Inflammatory macrophage treated with lipopolysaccharide for 4 hours (primary cell): ENCODE results near the gene ASCL5.
A peak's percentile ranks its signal among the peaks of the same experiment; 100 is the strongest.

Source experiments
- DNase-seq: peaks from one replicate; pipeline ENCODE4 v3.0.0-alpha.2; 2020

ASCL5 gene

DNA sequence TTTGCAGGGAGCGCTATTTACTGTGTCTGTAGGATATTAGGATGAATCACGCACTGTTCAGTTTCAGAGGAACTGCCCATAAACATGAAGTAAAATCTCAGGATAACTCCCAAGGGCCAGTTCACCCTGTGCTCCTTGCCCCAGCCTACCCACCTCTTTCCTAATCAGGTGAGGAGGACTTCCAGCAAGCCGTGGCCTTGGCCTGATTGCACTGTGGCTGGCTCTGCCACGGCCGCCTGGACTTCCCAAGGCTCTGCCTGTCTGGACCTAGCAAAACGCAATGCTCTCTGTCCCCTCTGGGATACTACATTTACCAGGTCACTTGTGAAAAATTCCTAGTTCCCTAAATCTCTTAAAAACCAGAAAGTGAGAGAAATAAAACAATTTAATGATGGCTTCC lies 7.4 kb upstream of the ASCL5 start:
- DNase-seq: no peak

DNA sequence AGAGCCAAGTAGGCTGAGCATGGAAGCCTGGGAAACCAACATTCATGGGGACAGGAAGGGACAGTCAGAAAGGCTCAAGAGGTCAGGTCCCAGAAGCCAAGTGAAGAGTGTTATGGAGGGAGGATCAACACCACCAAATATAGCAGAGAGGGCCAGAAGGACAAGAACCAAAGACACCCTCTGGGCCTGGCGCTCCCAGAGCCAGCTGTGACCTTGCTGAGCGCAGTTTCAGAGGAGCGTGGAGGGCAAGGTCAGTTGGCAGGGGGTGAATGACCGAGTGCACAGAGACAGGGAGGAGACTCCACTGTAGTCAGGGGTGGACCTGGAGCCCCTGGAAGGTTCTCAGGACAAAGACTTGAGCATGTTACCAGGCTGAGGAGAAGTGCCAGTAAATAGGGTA lies 4.4 kb upstream of the ASCL5 start:
- no peak for DNase-seq

DNA sequence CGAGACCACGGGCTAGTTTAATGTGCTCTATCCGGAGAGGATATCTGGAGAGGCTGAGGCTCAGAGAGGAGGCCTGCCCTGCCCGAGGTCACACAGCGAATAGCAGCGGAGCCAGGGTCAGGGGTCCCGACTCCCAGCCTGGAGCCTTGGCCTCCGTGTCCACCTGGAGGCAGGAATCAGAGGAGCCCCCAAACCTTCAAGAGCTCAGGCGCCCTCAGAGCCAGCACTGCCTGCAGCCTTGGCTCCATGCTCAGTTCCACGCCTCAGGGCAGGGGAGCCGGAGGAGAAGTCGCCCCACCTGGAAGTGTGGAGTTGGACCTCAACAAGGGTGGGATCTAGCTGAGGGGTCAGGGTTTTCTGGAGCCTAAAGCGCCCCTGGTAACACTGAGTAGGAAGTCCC lies 2.0 kb upstream of the ASCL5 start:
- no peak for DNase-seq

DNA sequence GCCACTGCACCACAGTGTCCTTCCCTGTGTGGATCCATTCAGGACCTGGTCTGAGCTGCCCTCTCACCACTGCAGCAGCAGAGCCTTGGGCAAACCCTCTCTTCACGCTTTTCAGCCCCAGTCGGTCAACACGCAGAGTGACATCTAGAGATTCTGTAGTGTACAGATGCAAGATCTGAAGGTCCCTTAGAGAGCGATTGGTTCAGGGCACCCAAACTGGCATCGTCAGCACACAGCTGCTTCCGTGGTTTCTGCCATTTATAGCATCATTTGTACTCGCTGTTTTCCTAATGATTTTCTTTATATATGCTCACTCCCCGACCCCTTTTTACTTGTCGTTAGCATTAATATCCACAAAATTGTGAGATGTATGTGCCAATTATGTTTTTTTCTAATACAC lies 1.5 kb upstream of the ASCL5 start:
- DNase-seq: no peak

DNA sequence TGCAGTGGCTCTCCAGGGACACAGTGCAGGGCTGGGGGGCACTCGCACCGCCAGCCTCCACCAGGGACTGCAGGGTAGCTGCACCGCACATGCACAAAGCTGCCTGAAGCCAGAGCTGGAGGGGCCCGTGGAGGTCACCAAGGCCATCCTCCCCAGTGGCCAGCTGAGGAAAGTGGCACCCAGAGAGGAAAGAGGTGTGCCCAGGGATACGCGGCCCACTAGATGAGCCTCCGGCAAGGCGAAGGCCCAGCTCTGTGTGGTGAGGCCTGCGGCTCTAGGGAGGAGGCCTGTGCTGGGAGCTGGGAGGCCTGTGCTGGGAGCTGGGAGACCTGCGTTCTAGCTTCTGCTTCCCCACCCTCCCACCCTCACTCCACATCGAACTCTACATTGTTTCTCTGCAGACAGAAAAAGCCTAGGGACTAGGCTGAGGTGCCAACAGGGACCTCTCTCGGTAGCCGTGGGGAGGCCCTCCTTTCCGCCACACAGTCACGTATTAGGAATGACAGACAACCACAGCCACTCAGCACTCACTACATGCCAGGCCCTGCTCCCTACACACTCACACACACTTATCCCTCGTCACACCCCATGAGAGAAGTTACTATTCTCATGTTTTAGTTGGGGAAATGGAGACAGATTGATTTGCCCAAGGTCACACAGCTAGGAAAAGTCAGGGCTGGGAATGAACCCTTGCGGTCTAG lies 921 bp upstream of the ASCL5 start:
- no peak for DNase-seq

DNA sequence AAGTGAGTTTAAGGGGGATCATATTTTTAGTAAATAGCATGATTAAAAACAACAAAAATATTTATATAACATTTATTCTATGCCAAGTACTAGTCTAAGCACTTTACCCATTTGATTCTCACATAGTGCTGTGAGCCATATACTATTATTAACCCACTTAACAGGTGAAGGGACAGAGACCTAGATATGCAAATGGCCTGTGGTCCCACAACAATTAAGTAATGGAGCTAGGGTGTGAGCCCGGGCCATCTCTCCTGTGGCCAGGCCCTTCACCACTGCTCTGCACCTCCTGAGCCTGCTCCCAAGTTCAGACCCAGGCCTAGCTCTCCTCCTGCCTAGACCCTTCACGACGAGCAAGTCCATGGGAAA lies 537 bp downstream of the ASCL5 start:
- DNase-seq: no peak

DNA sequence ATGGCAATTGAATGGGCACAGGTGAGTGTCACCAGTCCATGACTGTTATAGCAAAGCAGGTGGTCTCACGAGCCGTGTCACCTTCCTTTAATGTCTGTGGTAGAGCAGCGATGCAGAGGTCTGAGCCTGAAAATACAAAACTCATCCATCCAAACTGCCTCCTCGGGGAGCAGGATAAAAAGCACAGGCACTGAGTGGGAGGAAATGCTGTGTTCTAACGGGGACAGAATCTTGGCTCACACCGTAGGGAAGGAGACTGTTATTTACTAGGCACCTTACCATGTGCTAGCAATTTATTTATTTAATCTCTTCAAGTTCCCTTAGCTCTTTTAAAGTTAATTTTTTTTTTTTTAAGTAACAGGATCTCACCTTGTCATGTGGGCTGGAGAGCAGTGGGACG lies 1.2 kb downstream of the ASCL5 start:
- no peak for DNase-seq

DNA sequence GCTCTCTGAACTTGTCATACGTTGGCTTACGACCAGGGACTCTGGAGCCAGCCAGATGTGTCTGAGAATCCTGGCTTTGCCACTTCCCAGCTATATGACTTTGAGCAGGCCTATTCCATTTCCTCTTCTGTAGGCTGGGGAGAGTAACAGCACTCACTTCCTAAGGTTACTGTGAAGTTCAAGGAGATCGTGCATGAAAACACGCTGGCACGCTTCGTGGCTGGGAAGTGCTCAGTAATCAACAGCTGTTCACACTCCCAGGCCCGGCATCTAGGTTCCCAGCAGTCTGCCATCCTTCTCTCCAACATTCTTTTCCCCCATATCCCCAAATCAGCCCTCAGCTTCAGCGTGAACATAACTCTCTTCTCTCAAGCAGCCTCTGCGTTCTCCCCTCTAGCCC lies 2.0 kb downstream of the ASCL5 start:
- no peak for DNase-seq

DNA sequence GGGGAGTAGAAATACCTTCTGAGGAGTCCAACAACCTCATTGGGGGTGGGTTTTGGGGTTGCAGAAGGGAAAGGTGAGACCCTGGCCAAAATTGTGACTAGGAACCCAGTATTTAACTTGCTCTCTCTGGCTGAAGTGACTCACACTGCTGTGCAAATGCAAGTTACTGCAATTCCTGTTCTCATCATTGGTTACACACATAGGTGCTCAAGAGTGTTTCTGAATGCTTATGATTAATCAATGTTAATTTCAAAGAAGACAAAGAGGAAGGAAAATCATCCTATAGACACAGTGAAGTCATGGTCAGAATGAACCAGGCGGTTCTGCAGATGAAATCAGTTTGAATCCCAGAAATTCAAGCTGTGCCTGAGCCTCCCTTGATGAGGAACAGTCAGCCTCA lies 3.1 kb downstream of the ASCL5 start:
- DNase-seq: no peak

DNA sequence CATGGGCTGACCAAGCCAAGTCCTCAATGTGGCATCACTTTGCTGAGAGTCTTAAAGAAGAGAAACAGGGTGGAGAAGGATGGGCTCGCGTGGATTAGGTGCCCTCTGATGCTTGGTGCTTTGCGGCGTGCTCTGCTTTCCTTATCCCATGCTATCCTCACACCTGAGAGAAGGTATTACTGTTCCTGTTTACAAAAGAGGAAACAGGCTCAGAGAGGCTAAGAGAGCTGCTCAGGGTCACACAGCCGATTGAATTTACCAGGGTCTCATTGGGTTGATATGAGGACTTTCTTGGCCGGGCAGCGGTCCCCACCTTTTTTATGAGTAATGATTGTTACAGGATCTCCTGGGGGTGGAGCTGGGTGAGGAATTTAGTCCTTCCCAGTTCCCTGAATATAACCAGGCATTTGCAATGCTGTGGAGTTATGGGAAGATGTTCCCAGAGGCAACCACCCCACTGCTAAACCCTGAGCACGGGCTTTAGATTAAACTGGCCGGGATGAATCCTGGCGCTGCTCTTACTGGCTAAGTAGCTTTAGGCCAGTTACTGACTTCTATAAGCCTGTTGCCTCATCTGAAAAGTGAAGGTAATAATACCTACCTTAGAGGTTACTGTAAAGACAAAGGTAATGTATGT lies 4.5 kb downstream of the ASCL5 start:
- no peak for DNase-seq

DNA sequence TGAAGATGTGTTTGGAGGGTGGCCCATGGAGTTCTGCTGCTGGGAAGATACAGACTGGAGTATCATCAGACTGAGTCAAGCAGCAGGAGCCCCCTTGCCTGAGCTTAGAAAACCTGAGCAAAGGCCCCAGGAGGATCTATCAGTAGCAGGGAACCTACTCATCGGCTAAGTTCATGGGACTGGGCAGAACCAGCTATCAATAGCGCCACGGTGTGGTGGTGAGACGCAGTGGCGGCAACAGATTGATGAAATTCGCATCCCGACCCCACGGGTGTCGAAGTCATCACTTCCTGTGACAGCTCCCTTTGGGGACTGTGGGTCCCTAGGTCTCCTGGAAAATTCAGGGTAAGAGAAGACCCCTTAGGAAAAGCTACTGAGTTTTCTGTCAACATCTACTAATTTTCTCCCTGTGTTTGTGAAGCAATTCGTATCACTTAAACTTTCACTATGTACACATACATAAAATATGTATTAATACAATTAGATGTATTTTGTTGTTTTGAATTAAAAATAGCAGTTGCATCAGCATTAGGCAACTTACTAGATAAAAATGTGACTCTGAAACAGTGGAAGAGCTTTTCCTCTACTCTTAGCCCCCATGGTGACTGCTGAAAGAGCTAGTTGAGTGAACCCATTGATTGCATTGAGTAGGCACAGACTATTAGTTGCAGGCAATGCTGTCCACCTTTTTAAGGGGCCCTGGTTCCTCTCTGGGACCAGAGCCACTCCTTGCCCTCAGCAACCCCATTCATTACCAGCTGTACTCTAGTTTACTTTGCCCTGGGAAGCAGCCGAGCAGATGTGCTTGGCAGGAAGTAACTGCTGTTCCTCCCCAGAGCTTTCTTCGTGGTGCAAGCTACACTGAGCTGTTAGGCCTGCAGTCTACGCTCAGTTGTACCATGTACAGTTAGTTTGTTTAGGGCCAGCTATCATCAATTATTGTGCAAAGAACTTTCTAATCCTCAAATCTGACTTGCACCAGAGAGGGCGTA lies 7.5 kb downstream of the ASCL5 start:
- DNase-seq: peak; percentile 54

DNA sequence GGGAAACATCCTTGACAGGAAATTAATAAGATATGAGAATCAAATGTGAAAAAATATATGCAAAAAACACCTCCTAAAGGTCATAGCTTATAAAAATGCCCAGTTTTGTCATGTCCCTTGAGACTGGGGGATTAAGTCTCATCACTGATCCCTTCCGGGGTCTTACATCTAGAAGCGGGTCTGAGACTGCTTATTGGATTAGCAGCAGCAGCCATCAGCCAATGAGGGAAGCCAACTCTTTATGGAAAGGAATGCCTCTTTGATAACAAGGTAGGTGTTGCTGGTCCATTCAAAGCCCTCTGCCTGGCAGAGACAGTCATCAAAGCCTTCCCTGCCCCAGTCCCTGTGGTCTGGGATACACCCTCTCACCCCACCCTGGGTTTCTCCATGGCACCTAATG lies 10.9 kb downstream of the ASCL5 start:
- DNase-seq: no peak

DNA sequence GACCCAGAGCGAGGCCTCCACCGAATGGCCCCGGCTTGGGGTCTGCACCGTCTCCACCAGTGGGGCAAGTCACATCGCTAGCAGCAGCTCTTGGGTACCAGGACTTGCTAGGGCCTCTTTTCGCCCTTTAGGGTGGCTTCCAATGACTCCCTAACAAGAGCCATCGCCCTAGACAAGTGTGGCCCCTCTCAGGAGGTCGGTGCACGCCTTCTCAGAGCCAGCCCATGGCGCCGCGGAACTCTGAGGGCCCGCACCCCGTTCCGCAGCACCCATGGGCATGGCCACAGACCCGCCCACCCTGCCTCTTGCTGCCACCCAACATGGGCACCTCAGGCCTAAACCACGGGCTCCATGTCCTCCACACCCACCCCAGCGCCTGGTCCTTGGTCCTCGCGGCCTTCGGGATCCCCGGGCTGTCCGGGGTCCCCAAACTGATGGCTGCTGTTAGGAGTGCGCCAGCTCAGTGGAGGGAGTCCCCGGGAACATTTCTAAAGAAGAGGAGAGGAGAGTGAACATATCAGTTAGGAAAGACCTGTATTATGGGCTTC lies 11.5 kb downstream of the ASCL5 start:
- DNase-seq: no peak

DNA sequence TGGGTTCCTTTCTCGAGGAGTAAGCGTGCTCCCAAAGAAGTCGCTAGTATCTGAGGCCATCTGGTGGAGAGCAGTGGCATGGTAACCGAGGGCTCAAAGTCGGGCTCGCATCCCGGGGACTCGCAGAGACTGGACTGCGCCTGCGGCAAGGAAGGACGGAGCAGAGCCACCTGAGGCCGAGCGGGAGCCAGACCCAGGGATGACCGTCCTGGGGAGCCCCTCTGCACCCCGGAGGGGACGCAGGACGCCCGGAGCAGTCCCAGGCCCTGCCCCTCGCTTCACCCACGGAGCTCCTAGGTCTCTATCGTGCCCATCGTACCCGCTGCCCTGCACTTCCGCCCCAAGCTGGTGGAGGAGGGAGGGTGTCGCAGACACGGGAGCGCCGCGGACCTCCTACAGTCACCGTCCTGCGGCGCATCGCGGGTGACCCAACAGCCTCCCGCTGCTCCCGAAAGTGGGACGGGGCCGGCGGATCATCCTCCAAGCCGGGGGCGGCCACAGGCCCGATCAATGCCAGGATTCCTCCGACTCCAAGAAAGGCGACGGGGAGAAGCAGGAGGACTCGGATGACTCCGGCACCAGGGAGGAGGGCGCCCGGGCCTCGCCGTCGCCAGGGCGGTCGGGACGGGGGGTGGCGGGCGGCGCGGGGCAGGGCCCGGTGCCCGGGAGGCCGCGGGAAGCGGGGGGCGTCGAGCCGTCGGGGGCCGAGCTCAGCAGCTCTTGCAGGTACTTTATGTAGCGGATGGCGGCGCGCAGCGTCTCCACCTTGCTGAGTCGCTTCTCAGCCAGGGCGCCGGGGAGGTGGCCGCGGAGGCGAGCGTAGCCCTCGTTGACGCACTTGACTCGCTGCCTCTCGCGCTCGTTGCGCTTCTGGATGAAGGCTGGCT lies 12.5 kb downstream of the ASCL5 start:
- DNase-seq: peak; percentile 81

DNA sequence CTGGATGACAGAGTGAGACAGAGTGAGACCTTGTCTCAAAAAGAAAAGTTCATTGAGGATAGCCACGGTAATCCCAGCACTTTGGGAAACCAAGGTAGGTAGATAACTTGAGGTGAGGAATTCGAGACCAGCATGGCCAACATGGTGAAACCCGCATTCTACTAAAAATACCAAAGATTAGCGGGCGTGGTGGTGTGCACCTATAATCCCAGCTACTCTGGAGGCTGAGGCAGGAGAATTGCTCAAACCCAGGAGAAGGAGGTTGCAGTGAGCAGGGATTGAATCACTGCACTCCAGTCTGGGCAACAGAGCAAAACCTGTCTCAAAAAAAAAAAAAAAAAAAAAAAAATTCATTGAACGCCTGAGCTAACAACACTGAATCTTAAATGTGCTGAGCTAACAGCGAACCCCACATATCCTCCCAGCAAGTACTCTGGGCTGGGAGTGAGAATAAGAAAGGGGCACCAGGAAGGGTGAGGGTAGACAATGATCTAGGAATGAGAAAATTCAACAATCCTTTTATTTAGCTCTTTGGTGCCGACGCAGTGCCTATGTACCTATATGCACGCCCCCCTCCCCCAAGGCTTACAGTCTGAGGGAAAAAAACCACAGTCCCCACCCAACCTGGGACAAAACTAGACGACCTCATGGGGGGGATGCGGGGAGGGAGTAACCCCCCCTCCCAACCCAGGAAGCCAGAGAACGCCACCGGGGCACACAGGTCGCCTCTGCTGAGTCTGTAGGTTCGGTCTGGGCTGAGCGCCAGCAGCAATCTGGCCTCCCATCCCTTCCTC lies 13.3 kb downstream of the ASCL5 start:
- DNase-seq: no peak

DNA sequence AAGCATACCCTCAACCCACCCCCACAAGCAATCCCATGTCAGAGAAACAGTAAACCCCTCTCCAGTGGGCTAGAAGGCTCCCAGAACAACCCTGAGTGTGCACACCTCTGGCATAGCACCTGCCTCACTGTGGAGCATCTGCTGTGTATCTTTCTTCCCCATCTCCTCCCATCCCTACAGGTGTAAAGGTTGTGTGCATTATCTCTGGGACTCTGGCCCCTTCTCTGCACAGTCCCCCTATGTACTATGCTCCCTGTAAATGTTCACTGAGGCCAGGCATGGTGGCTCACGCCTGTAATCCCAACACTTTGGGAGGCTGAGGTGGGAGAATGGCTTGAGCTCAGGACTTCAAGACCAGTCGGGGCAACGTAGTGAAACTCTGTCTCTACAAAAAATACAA lies 14.1 kb downstream of the ASCL5 start:
- no peak for DNase-seq

DNA sequence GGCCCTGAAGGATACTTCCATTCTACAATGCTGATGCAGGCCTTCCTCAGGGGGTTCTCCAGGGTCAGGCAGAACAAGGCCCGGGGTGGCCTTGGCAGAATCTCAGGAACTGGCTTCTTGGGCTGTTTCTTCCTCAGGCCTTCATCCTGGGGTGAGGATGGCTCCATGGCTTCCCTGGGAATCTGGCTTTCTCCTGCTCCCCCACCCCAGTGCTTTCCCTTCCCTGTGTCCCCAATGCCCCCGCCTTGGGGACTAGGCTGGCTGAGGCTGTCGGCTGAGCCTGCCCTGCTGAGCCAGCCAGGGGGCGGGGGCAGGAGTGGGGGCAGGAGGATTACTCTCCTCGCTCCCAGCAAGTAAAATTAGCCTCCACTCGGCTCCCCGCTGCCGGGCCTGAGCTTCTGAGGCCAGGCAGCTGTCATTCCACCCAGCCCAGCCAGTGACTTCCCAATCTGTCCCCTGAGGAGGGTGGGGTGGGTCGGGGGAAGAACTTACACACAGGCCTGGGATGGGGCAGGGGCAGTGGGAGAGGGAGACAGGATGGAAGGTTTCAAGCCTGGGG lies 14.7 kb downstream of the ASCL5 start, which contains the start of gene CACNA1S:
TSS of gene CACNA1S (minus strand) at position 254 of the 559 bp plus-strand sequence. CDS start at position 167, 87 bp downstream.
- DNase-seq: no peak

DNA sequence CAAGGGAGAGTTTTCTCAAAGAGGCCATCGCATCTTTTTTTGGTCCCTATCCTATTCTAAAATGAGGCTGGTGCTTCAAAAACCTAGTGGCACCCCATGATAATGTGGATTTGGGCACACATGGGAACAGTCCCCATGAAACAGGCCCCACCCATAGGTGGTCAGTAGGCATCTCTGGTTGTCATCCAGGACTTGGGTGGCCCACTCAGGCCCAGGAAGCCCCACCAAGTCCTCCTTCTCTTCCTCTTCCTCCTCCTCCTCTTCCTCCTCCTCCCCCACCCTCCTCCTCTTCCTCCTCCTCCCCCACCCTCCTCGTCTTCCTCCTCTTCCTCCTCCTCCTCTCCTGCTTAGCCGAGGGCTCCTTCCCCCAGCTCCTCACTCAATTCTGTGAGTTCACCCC lies 15.3 kb downstream of the ASCL5 start:
- no peak for DNase-seq

DNA sequence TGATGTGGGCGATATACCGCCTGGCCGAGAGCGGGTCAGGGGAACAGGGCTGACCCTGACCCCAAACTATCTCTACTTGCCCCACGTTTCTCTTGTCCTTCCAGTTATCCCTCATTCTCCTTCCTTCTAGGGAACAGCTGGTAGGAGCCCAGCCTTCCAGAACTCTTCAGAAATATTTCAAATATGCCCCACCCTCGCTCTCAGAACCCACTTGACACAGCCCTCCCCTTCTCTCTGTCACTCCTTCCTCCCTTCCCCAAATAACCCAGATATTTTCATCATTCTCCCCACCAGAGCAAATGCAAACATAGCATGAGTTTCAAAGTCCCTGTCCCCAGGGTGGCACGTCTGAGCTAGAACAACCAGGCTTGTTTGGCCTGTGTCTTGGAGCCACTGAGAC lies 15.8 kb downstream of the ASCL5 start:
- DNase-seq: no peak

DNA sequence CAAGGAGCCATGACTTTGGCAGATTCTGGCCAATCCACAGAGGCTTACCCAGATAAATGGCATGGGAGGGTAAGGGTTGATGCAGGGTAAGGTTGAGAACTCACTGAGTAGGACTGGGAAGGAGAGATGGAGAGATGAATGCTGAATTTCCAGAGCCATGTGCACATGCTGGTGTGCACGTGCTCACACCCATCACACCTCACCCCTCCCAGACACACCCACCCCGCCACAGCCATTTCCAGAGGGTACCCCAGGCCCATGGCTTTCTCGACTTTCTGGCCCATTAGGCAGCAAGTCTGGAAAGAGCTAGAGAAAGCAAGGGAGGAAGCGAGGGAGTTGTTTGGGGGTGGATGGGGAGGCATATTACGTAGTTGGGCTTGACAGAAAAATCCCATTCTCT lies 16.4 kb downstream of the ASCL5 start:
- DNase-seq: no peak

DNA sequence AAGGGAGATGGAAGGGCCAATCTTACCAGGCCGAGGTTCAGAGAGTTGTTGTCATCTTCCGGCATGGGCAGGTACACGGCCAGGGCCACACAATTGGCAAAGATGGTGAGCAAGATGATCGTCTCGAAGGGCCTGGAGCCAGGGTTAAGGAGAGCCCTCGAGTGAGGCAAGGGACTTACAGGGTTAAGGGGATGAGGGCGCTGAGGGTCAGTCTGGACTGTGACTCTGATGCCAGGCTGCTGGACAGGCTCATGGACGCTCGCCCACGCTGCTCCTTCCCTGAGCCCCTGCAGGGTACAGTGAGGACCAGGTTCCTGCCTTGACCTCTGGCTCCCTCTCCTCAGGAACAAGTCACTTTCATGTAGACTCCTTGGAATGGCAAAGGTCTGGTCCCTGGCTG lies 16.8 kb downstream of the ASCL5 start:
- no peak for DNase-seq
